Measurements from ENCODE around the gene GBP3.
"Not testable (repeated sequence)": the region's sequence is repeated elsewhere in the genome, so short reads cannot be mapped to it uniquely, and the experiment has no call there.

The GBP3 gene

DNA sequence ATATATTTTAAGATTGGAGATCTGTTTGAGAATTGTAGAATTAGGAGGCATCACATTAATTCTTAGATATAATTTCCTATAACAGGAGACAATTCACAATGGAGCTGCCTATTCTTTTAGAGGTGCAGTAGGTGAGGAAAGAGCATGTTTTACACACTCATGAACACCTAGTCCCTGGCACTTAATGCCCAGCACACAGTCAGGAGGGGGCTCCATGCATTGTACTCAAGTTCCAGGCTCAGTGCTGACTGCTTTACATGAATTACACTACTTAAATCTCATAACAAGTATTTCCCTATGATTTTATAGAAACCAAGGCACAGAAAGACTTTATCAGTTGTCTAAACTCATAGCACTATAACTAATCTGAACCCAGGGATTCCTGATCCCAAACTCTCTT is 360 bp upstream of the GBP3 start:
- no peak for DNase-seq
- H3K27ac Mint-ChIP-seq, result peak overlapping the region; percentile 87
- peaks cover 52% of the 10 kb centered on the region for H3K36me3 Mint-ChIP-seq
- H3K27me3 Mint-ChIP-seq, result peaks cover 4% of the 10 kb centered on the region
- peak overlapping the region; percentile 85 for H3K4me3 Mint-ChIP-seq
- peaks cover 17% of the 10 kb centered on the region for H3K9me3 Mint-ChIP-seq
- peaks cover 44% of the 10 kb centered on the region for H3K4me1 Mint-ChIP-seq
- CTCF ChIA-PET, result interaction anchor here (1.1 to 1.5 kb wide), 4 partner anchors 17 to 432 kb away, joined by 4 to 5 read pairs (median 4); partner anchors contain the start of gene GBP1

DNA sequence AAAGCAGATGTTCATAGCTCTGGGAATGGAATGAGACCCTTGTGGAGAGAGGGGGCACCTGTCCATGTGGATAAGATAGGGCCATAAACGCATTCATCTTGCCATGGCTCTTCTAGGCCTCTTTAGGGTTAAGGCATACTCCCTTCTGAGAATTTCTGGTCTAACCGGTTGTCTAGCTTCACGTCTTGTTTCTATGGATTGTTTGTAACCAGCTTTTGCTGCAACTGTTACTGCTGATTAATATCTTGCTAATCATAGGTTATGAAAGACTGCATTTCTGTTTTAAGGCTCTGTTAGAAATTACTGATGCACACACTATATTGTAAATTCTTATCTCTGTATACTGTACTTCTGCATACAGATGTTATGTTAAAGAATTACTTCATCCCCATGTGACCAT is 4.3 kb downstream of the GBP3 start:
- peaks cover 54% of the 10 kb centered on the region for H3K4me1 Mint-ChIP-seq
- H3K36me3 Mint-ChIP-seq, result peaks cover 81% of the 10 kb centered on the region
- DNase-seq, H3K27me3 Mint-ChIP-seq, H3K27ac Mint-ChIP-seq, CTCF ChIA-PET, H3K4me3 Mint-ChIP-seq, H3K9me3 Mint-ChIP-seq: not testable (repeated sequence)

DNA sequence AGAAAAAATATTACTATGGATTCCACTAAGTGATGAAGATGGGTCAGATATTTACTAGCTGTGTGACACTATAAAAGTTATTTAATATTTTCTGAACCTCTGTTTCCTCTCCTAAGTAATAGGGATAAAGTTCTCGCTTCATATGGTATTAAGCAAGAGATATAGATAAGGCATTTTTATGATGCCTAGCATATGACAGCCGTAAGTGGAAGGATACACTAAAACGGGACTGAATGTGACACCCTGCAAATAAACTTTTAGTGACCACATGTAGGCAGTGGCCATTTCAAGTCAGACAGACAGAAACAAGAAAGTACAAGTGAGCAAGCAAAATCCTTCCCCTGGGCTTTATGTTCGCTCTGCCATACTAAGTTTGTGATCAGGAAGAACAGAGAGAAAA is 14.2 kb downstream of the GBP3 start:
- peaks cover 5% of the 10 kb centered on the region for H3K27me3 Mint-ChIP-seq
- peaks cover 85% of the 10 kb centered on the region for H3K36me3 Mint-ChIP-seq

DNA sequence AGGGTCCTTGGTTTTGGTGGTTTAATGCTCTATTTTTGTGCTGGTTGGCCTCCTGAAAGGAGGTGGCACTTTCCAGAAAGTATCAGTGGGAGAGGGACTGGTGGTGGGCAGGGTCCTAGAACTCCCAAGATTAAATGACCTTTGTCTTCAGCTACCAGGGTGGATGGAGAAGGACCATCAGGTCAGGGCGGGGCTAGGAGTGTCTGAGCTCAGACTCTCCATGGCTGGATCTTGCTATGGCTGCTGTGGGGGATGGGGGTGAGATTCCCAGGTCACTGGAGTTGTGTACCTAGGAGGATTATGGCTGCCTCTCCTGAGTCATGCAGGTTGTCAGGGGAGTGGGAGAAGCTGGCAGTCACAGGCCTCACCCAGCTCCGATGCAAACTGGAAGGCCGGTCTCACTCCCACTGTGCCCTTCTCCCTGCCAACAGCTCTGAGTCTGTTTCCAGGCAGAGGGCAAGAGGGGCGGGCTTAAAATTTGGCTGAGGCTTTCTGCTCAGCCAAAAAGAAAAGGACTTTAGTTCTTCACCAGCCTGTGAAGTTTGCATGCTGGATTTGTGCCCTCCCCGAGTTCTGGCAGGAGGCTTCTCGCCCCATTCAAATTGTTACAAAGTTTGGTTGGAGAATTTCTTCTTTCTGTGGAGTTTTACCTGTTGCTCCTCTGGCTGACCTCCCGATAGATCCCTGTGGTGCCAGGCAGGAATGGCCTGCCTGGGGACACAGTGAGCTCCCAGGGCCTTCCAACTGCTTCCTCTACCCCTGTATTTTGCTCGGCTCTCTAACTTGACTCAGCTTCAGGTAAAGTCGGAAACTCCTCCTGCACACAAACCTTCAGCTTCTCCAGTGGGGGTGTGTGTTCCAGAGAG is 17.1 kb downstream of the GBP3 start:
- no peak for DNase-seq
- peaks cover 35% of the 10 kb centered on the region for H3K9me3 Mint-ChIP-seq
- CTCF ChIA-PET, result no interaction called here
- peaks cover 70% of the 10 kb centered on the region for H3K36me3 Mint-ChIP-seq
- H3K27ac Mint-ChIP-seq, result no peak overlapping the region
- H3K4me1 Mint-ChIP-seq, result peaks cover 42% of the 10 kb centered on the region
- peaks cover 5% of the 10 kb centered on the region for H3K27me3 Mint-ChIP-seq
- no peak overlapping the region for H3K4me3 Mint-ChIP-seq

More for the DNA sequence above, 14.2 kb downstream of the GBP3 start:
- Mint-ChIP-seq H3K4me1 (peaks cover 17% of the 10 kb centered on the region), H3K9me3 (peaks cover 23% of the 10 kb centered on the region), H3K27ac (no peak overlapping the region), H3K4me3 (no peak overlapping the region)
- CTCF ChIA-PET, result interaction anchor here (0.8 to 1.0 kb wide), 2 partner anchors 12 to 13 kb away, joined by 3 read pairs; no protein-coding TSS in a partner anchor
- DNase-seq, result no peak

DNA sequence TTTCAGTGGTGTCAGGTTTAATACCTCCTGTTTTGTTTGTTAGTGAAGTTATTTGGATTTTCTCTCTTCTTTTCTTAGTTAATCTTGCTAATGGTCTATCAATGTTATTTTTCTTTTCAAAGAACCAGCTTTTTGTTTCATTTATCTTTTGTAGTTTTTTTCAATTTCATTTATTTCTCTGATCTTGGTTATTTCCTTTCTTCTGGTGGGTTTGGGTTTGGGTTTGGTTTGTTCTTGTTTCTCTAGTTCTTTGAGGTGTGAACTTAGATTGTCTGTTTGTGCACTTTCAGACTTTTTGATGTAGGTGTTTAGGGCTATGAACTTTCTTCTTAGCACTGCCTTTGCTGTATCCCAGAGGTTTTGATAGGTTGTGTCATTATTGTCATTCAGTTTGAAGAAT is 20.5 kb downstream of the GBP3 start:
- not testable (repeated sequence) for H3K27me3 Mint-ChIP-seq, DNase-seq, H3K4me3 Mint-ChIP-seq
- CTCF ChIA-PET, result interaction anchor here (1.0 to 5.2 kb wide), 4 partner anchors 17 to 452 kb away, joined by 3 to 61 read pairs (median 9); no protein-coding TSS in a partner anchor
- Mint-ChIP-seq H3K27ac (peak overlapping the region; percentile 24), H3K4me1 (peaks cover 51% of the 10 kb centered on the region), H3K36me3 (peaks cover 43% of the 10 kb centered on the region), H3K9me3 (peaks cover 35% of the 10 kb centered on the region)

DNA sequence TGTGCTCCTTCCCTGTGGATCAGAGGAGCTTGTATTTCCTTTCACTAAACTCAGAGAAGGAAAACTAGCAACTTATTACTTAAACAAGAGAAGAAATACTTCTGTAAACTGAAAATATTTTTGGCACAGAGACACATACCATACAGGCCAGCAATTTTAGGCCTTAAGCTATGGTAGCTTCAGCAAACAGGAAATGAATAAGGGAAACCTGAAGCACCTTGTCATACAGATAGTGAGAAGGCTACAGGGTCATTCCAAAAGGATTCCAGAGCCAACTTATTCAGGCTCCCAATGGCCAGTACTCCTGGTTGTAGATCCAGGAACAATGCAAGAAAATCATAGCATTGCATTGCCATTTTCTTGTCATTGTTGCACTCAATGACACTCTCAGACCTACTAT is 21.2 kb downstream of the GBP3 start:
- H3K36me3 Mint-ChIP-seq, result peaks cover 40% of the 10 kb centered on the region
- H3K4me3 Mint-ChIP-seq, result no peak overlapping the region
- peaks cover 5% of the 10 kb centered on the region for H3K27me3 Mint-ChIP-seq
- H3K27ac Mint-ChIP-seq, result peak overlapping the region; percentile 24
- peaks cover 51% of the 10 kb centered on the region for H3K4me1 Mint-ChIP-seq
- DNase-seq, result no peak
- CTCF ChIA-PET, result interaction anchor here (1.0 to 5.2 kb wide), 6 partner anchors 16 to 453 kb away, joined by 3 to 61 read pairs (median 6); no protein-coding TSS in a partner anchor
- H3K9me3 Mint-ChIP-seq, result peaks cover 35% of the 10 kb centered on the region

DNA sequence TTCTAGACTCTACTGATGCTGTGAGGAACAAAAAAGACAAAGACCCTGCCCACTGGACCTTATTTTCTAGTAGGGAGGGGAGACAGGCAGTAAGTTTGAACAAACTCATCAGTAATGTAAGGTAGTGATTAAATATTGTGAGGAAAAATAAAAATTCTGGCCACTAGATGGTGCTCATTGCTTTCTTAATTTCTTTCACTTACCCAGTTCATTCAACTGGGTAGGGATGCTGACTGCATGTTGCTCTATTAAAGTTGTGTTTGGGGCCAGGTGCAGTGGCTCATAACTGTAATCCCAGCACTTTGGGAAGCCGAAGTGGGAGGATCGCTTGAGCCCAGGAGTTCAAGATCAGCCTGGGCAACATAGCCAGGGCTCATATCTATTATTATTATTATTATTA is 23.9 kb downstream of the GBP3 start:
- H3K4me3 Mint-ChIP-seq, result no peak overlapping the region
- DNase-seq, result peak; percentile 35
- CTCF ChIA-PET, result interaction anchor here (0.7 to 5.2 kb wide), 16 partner anchors 9 to 455 kb away, joined by 3 to 61 read pairs (median 5); partner anchors contain the start of genes GBP1, GBP3 and GBP6
- peaks cover 36% of the 10 kb centered on the region for H3K4me1 Mint-ChIP-seq
- no peaks in the 10 kb centered on the region for H3K27me3 Mint-ChIP-seq
- H3K27ac Mint-ChIP-seq, result no peak overlapping the region
- peaks cover 13% of the 10 kb centered on the region for H3K36me3 Mint-ChIP-seq
- H3K9me3 Mint-ChIP-seq, result peaks cover 14% of the 10 kb centered on the region

DNA sequence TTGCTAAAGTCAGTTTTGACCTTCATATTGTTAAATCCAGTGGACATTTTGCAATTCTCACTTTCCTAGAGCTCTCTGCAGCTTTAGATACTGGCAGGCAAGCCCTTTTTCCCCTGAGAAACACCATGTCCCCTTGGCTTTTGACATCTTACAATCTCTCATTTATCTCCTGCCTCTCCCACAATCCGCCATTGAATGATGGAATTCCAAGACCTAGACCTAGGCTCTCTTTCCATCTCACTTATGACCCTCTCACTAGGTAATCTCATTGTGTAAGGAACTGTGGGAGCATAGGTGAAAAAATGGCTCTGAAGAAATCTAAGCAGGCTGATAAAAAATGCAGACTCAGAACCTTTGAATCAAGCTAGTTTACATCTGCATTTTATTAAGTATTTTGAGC is 32.2 kb downstream of the GBP3 start:
- no peak overlapping the region for H3K27ac Mint-ChIP-seq
- H3K27me3 Mint-ChIP-seq, result no peaks in the 10 kb centered on the region
- H3K36me3 Mint-ChIP-seq, result peaks cover 48% of the 10 kb centered on the region
- CTCF ChIA-PET, result interaction anchor here (1.3 kb wide), 1 partner anchor 9 kb away, joined by 4 read pairs; no protein-coding TSS in a partner anchor
- H3K4me1 Mint-ChIP-seq, result peaks cover 45% of the 10 kb centered on the region
- H3K4me3 Mint-ChIP-seq, result no peak overlapping the region
- no peak for DNase-seq
- H3K9me3 Mint-ChIP-seq, result no peaks in the 10 kb centered on the region

DNA sequence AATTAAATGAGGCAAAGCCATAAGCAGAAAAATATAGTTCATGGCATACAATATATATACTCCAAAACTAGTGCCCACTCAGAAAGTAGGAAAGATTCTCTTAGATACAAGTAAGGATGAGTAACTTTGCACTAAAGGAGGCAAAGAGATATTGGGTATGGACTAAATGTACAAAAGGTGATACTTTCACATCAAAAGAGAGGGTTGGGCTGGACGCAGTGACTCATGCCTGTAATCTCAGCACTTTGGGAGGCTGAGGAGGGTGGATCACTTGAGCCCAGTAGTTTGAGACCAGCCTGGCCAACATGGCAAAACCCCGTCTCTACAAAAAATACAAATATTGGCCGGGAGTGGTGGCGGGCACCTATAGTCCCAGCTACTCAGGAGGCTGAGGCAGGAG is 37.0 kb downstream of the GBP3 start:
- no peak overlapping the region for H3K27ac Mint-ChIP-seq
- CTCF ChIA-PET, result interaction anchor here (1.0 to 1.6 kb wide), 4 partner anchors 12 to 287 kb away, joined by 3 to 4 read pairs (median 3); no protein-coding TSS in a partner anchor
- H3K9me3 Mint-ChIP-seq, result no peaks in the 10 kb centered on the region
- no peaks in the 10 kb centered on the region for H3K27me3 Mint-ChIP-seq
- H3K36me3 Mint-ChIP-seq, result peaks cover 78% of the 10 kb centered on the region
- peaks cover 78% of the 10 kb centered on the region for H3K4me1 Mint-ChIP-seq
- DNase-seq, result no peak
- no peak overlapping the region for H3K4me3 Mint-ChIP-seq

DNA sequence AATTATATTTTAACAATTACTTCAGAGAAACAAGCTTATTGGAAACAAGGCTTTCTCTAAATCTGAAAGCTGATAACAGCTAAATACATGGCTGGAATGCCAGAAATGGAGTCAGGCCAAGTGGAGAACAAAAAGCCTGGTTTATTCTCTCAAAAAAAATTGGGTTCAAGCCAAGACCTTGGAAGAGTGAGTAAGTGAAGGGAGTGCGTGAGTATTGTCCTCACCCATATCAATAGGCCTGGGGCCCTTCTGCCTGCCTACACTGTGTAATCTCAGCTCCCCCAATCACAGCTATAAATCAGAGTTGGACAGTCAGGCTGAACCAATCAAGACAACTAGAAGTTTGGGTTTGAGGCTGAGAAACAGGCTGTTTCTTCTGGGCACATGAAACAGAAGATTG is 37.6 kb downstream of the GBP3 start:
- Mint-ChIP-seq H3K27me3 (no peaks in the 10 kb centered on the region), H3K4me3 (no peak overlapping the region), H3K36me3 (peaks cover 77% of the 10 kb centered on the region), H3K9me3 (no peaks in the 10 kb centered on the region), H3K4me1 (peaks cover 76% of the 10 kb centered on the region), H3K27ac (peak overlapping the region; percentile 9)
- no peak for DNase-seq
- CTCF ChIA-PET, result interaction anchor here (0.8 to 2.8 kb wide), 16 partner anchors 11 to 471 kb away, joined by 3 to 23 read pairs (median 3); partner anchors contain the start of genes GBP1 and GBP4

DNA sequence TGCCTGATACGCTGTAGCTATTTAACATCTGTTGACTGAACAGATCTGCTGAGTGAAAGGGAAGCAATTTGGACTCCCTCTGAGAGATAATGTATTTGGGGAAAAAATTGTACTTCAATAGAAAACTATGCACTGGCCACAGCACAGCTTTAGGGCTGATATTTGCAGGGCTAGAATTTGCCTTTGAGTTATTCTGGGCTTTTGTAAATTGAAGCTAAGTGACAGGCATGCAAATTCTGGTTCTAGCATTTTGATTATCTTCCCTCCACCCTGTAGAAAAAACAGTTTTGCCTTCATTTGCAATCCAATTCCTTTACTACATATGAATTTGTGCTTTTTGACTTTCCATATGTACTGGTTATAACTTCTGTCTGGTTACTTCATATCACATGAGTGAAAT is 38.1 kb downstream of the GBP3 start:
- Mint-ChIP-seq H3K27me3 (no peaks in the 10 kb centered on the region), H3K36me3 (peaks cover 76% of the 10 kb centered on the region), H3K9me3 (no peaks in the 10 kb centered on the region), H3K27ac (peak overlapping the region; percentile 9), H3K4me1 (peaks cover 76% of the 10 kb centered on the region), H3K4me3 (no peak overlapping the region)
- DNase-seq, result no peak
- CTCF ChIA-PET, result interaction anchor here (0.8 to 2.8 kb wide), 17 partner anchors 10 to 471 kb away, joined by 3 to 23 read pairs (median 3); partner anchors contain the start of genes GBP1, GBP4 and GBP5

DNA sequence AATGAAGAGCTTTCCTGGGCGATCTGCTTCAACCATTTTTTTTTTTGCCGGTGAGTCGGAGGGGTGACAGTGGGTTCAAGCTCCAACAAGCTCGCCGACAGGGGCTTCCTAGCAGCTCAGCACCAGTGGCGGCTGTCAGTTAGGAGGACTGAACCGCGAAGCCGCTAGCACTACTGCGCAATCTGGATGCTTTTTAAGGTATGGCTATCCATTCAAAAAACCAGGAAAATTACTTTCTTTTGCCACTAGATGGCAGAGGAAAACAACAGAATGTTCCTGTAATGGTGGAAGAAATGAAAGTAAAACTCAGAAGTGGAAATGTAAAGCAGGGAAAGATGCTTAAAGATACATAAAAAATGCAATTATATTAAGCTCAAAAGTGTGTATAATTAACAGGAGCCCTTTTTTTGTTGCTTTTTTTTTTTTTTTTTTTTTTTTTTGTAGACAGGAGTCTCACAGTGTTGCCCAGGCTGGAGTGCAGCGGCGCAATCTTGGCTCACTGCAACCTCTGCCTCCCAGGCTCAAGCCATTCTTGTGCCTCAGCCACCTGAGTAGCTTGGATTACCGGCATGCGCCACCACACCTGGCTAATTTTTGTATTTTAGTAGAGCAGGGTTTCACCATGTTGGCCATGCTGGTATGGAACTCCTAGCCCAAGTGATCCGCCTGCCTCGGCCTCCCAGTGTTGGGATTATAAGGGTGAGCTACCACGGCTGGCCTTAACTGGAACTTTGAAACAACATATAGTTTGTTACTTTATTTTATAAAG is 38.7 kb downstream of the GBP3 start:
- H3K4me1 Mint-ChIP-seq, result peaks cover 75% of the 10 kb centered on the region
- peak overlapping the region; percentile 15 for H3K4me3 Mint-ChIP-seq
- H3K36me3 Mint-ChIP-seq, result peaks cover 76% of the 10 kb centered on the region
- peak; percentile 49 for DNase-seq
- no peaks in the 10 kb centered on the region for H3K9me3 Mint-ChIP-seq
- H3K27me3 Mint-ChIP-seq, result no peaks in the 10 kb centered on the region
- H3K27ac Mint-ChIP-seq, result peak overlapping the region; percentile 44
- CTCF ChIA-PET, result interaction anchor here (0.8 to 2.8 kb wide), 18 partner anchors 9 to 472 kb away, joined by 3 to 23 read pairs (median 3); partner anchors contain the start of genes GBP1, GBP4 and GBP5

DNA sequence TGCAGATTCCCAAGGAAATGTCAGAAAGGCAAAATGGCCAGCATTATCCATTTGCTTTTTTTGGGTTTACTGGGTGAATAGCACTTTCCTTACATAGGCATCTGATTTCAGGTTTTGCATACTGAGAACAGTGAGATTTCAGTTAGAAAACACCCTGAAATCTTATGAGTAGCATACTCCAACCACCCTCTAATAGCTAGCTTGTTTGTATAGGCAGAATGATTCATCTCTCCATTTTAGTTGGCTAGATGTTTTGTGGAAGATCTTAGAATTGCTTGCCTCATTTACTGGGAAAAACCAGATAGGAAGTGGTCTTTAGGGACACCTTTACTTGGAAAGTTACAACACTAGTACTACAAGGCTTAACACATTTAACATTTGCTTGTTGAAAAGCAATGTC is 40.6 kb downstream of the GBP3 start:
- H3K9me3 Mint-ChIP-seq, result no peaks in the 10 kb centered on the region
- H3K36me3 Mint-ChIP-seq, result peaks cover 74% of the 10 kb centered on the region
- peak overlapping the region; percentile 66 for H3K27ac Mint-ChIP-seq
- DNase-seq, result no peak
- CTCF ChIA-PET, result interaction anchor here (1.1 to 1.4 kb wide), 3 partner anchors 8 to 295 kb away, joined by 3 read pairs; no protein-coding TSS in a partner anchor
- no peak overlapping the region for H3K4me3 Mint-ChIP-seq
- H3K4me1 Mint-ChIP-seq, result peaks cover 67% of the 10 kb centered on the region
- no peaks in the 10 kb centered on the region for H3K27me3 Mint-ChIP-seq

DNA sequence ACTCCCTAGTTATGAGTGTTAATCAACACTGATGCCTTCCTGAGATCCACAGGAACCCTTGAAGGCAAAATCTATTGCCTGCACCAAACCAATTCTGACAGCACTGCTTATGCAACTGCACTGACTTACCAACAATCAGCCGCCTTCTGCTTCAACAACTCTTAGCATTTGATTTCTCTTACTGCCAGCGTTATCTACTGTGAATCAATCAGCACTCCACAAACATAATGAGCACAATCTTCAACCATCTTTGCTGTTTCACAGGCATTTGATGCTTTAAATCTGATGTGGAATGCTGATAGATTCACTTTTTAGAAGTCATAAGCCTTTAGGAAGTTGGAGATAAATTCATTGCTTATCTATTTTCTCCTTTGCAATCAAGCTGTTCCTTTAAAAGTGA is 41.2 kb downstream of the GBP3 start:
- CTCF ChIA-PET, result interaction anchor here (1.1 to 1.4 kb wide), 3 partner anchors 8 to 295 kb away, joined by 3 read pairs; no protein-coding TSS in a partner anchor
- Mint-ChIP-seq H3K27ac (peak overlapping the region; percentile 66), H3K4me1 (peaks cover 64% of the 10 kb centered on the region), H3K36me3 (peaks cover 68% of the 10 kb centered on the region)
- not testable (repeated sequence) for DNase-seq, H3K9me3 Mint-ChIP-seq, H3K4me3 Mint-ChIP-seq, H3K27me3 Mint-ChIP-seq

Data from activated naive CD4-positive, alpha-beta T cell treated with anti-CD3 and anti-CD28 coated beads, Interleukin-2, amount 10 ng/mL, durations not matched to agents 7 days and 5 days (primary cell).